ENCODE data around the gene GGNBP2.

- TF ChIP-seq POLR2AphosphoS5 (IDR thresholded peaks at IDR 0.05) (no peak), CTCF (IDR thresholded peaks at IDR 0.05) (no peak), POLR2A (IDR thresholded peaks at IDR 0.05) (no peak)
Observed at GRCh38 chr17:36602030-36602748, 57.5 kb downstream of the GGNBP2 start.
